ENCODE measurements around the gene ZNF778.

DNA sequence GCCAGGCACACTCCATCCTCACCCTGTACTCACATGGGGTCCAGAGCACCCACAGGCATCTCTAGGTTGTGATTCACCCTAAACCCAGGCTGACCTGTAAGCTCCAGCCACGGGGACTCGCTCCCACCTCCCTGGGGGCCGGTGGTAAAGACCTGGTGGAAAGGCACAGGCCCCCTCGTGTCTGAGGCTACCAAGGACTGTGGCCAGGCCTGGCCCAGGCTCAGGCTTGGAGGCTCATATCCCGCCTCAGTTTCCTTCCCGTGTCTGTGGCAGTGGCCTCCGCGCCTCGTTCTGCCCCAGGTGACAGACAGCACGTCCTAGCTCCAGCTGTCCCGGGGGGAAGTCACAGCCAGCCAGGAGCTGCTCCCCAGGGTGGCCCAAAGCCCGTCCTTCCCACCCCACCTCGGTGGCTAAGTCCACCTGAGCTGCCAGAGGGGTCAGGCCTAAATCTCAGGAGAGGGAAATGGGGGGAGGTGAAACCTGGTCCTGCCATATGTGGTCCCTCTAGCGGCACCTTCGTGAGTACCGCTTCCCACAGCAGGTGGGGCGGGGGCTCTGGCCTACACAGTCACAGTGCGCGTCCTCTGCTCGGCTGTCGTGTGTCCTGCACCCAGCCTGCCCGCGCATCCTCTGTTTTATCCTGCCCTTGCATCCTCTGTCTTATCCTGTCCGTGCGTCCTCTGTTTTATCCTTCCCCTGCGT is 33.4 kb upstream of the ZNF778 start:
- TF ChIP-seq CTCF (IDR thresholded peaks at IDR 0.05) (no peak), POLR2A (IDR thresholded peaks at IDR 0.05) (no peak)
